ENCODE results near the gene AMDHD2. TPM values are rescaled to one million over a fixed set of nuclear protein-coding genes. Genes with fewer than 3 reads are reported as not detected.

AMDHD2 gene
- total and polyA plus RNA-seq, 2 experiments from 2014 or later, result 20.2 to 68.1 TPM

GRCh38 chr16:2473999-2474876 lies 45.9 kb upstream of the AMDHD2 start:
- Histone ChIP-seq H4K20me1 (replicated peaks; ENCODE audit: insufficient read depth) (peaks cover 29% of the 10 kb centered on the region), H3K4me2 (peak overlapping the region; percentile 91), H2AFZ (peak overlapping the region; percentile 59; the same call in 1 of the 2 replicates), H3K4me1 (ENCODE audit: insufficient read depth) (peaks cover 17% of the 10 kb centered on the region), H3K36me3 (ENCODE audit: insufficient read depth) (no peaks in the 10 kb centered on the region), H3K4me3 (peak overlapping the region; percentile 78), H3F3A (replicated peaks; ENCODE audit: low read depth) (peaks cover 16% of the 10 kb centered on the region), H3K79me2 (replicated peaks; ENCODE audit: insufficient read depth) (peaks cover 14% of the 10 kb centered on the region), H3K9me2 (ENCODE audit: insufficient read depth) (no peaks in the 10 kb centered on the region), H3K27me3 (ENCODE audit: insufficient read depth) (peaks cover 66% of the 10 kb centered on the region), H3K27ac (ENCODE audit: low read depth) (no peak overlapping the region)
- H3K36me3 Mint-ChIP-seq (ENCODE audit: low read depth), result no peaks in the 10 kb centered on the region; the same call in 2 of the 3 replicates
- H3K27ac Mint-ChIP-seq, result no peak overlapping the region
- H3K4me3 Mint-ChIP-seq, result peak overlapping the region; percentile 73
- H3K4me1 Mint-ChIP-seq, result peaks cover 20% of the 10 kb centered on the region
- no peaks in the 10 kb centered on the region for H3K9me3 Mint-ChIP-seq
- H3K27me3 Mint-ChIP-seq (ENCODE audit: insufficient read depth, low read depth, poor library complexity), result peaks cover 47% of the 10 kb centered on the region
- TF ChIP-seq EZH2 (IDR thresholded peaks at IDR 0.05; ENCODE audit: low read depth, unreplicated experiment) (peak; percentile 54), JUNB (IDR thresholded peaks at IDR 0.05; ENCODE audit: unreplicated experiment) (no peak), STAT1 (IDR thresholded peaks at IDR 0.05; ENCODE audit: unreplicated experiment) (no peak), NANOG (IDR thresholded peaks at IDR 0.05; ENCODE audit: borderline replicate concordance) (no peak)
- TF ChIP-seq, protein P1, sequence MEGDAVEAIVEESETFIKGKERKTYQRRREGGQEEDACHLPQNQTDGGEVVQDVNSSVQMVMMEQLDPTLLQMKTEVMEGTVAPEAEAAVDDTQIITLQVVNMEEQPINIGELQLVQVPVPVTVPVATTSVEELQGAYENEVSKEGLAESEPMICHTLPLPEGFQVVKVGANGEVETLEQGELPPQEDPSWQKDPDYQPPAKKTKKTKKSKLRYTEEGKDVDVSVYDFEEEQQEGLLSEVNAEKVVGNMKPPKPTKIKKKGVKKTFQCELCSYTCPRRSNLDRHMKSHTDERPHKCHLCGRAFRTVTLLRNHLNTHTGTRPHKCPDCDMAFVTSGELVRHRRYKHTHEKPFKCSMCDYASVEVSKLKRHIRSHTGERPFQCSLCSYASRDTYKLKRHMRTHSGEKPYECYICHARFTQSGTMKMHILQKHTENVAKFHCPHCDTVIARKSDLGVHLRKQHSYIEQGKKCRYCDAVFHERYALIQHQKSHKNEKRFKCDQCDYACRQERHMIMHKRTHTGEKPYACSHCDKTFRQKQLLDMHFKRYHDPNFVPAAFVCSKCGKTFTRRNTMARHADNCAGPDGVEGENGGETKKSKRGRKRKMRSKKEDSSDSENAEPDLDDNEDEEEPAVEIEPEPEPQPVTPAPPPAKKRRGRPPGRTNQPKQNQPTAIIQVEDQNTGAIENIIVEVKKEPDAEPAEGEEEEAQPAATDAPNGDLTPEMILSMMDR (conservative IDR thresholded peaks at IDR 0.05; ENCODE audit: low read depth in 2 of 2), result peak in 1 of 2 experiments; percentile 45; a peak in 2 of 4 replicates
- TF ChIP-seq, protein P2, sequence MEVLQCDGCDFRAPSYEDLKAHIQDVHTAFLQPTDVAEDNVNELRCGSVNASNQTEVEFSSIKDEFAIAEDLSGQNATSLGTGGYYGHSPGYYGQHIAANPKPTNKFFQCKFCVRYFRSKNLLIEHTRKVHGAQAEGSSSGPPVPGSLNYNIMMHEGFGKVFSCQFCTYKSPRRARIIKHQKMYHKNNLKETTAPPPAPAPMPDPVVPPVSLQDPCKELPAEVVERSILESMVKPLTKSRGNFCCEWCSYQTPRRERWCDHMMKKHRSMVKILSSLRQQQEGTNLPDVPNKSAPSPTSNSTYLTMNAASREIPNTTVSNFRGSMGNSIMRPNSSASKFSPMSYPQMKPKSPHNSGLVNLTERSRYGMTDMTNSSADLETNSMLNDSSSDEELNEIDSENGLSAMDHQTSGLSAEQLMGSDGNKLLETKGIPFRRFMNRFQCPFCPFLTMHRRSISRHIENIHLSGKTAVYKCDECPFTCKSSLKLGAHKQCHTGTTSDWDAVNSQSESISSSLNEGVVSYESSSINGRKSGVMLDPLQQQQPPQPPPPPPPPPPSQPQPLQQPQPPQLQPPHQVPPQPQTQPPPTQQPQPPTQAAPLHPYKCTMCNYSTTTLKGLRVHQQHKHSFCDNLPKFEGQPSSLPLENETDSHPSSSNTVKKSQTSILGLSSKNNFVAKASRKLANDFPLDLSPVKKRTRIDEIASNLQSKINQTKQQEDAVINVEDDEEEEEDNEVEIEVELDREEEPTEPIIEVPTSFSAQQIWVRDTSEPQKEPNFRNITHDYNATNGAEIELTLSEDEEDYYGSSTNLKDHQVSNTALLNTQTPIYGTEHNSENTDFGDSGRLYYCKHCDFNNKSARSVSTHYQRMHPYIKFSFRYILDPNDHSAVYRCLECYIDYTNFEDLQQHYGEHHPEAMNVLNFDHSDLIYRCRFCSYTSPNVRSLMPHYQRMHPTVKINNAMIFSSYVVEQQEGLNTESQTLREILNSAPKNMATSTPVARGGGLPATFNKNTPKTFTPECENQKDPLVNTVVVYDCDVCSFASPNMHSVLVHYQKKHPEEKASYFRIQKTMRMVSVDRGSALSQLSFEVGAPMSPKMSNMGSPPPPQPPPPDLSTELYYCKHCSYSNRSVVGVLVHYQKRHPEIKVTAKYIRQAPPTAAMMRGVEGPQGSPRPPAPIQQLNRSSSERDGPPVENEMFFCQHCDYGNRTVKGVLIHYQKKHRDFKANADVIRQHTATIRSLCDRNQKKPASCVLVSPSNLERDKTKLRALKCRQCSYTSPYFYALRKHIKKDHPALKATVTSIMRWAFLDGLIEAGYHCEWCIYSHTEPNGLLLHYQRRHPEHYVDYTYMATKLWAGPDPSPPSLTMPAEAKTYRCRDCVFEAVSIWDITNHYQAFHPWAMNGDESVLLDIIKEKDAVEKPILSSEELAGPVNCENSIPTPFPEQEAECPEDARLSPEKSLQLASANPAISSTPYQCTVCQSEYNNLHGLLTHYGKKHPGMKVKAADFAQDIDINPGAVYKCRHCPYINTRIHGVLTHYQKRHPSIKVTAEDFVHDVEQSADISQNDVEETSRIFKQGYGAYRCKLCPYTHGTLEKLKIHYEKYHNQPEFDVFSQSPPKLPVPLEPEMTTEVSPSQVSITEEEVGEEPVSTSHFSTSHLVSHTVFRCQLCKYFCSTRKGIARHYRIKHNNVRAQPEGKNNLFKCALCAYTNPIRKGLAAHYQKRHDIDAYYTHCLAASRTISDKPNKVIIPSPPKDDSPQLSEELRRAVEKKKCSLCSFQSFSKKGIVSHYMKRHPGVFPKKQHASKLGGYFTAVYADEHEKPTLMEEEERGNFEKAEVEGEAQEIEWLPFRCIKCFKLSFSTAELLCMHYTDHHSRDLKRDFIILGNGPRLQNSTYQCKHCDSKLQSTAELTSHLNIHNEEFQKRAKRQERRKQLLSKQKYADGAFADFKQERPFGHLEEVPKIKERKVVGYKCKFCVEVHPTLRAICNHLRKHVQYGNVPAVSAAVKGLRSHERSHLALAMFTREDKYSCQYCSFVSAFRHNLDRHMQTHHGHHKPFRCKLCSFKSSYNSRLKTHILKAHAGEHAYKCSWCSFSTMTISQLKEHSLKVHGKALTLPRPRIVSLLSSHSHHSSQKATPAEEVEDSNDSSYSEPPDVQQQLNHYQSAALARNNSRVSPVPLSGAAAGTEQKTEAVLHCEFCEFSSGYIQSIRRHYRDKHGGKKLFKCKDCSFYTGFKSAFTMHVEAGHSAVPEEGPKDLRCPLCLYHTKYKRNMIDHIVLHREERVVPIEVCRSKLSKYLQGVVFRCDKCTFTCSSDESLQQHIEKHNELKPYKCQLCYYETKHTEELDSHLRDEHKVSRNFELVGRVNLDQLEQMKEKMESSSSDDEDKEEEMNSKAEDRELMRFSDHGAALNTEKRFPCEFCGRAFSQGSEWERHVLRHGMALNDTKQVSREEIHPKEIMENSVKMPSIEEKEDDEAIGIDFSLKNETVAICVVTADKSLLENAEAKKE (CRISPR knock-in tag; IDR thresholded peaks at IDR 0.05), result no peak
- peak; percentile 13 for ATAC-seq
- DNase-seq (ENCODE audit: low spot score), result peak; percentile 46

Data from GM23338 (cell line).